SK-N-MC (cell line): ENCODE data around the gene HPS3.
"Not testable (repeated sequence)": the region's sequence is repeated elsewhere in the genome, so short reads cannot be mapped to it uniquely, and the experiment has no call there.

Source experiments
- DNase-seq: peaks from one replicate; pipeline ENCODE4 v3.0.0-alpha.2; 2011; ENCODE audit warnings: low read depth, low spot score
- H3K27ac ChIP-seq: fragments of 200-600 bp; sonication (generic); 2 replicates; pipeline ENCODE4 v1.5.1; 2016; ENCODE audit warnings: mixed run types
- H3K36me3 ChIP-seq: fragments of 200-600 bp; sonication (generic); 2 replicates; pipeline ENCODE4 v1.6.1; 2017; ENCODE audit warnings: antibody characterized with exemption, low read length, mixed read lengths; ENCODE audit not compliant: insufficient read depth
- H3K4me3 ChIP-seq: fragments of 200-600 bp; sonication (generic); 2 replicates; pipeline ENCODE4 v1.5.1; 2016
- H3K9ac ChIP-seq: fragments of 200-600 bp; sonication (generic); 2 replicates; pipeline ENCODE4 v1.8.0; 2017; ENCODE audit warnings: mixed run types, mixed read lengths; ENCODE audit not compliant: insufficient read length
- H3K9me3 ChIP-seq: fragments of 200-600 bp; sonication (generic); 2 replicates; pipeline ENCODE4 v1.6.1; 2017; ENCODE audit warnings: low read depth, mild to moderate bottlenecking, antibody characterized with exemption, low read length, moderate library complexity, mixed read lengths
- EZH2 ChIP-seq: fragments of 200-600 bp; sonication (generic); IDR thresholded peaks from one replicate; pipeline ENCODE4 v1.6.1; 2017; ENCODE audit warnings: antibody characterized with exemption
- FOXP2 ChIP-seq: optimal IDR thresholded peaks from 2 replicates; pipeline ENCODE3; 2011; ENCODE audit warnings: mild to moderate bottlenecking, moderate library complexity; ENCODE audit not compliant: insufficient read depth; ENCODE audit errors: extremely low read length, control extremely low read depth
- POLR2AphosphoS5 ChIP-seq: IDR thresholded peaks from 2 replicates; pipeline ENCODE4 v1.6.1; 2012; ENCODE audit warnings: mild to moderate bottlenecking, low read depth, low read length, borderline replicate concordance

The HPS3 gene

GRCh38 chr3:149209431-149209830 is 80.0 kb downstream of the HPS3 start:
- TF ChIP-seq FOXP2: no peak
- no peak for TF ChIP-seq EZH2
- TF ChIP-seq POLR2AphosphoS5: no peak
- no peaks in the 10 kb centered on the region for H3K36me3 ChIP-seq
- H3K4me3 ChIP-seq: no peak overlapping the region
- H3K9me3 ChIP-seq: no peaks in the 10 kb centered on the region
- no peak overlapping the region for H3K9ac ChIP-seq
- DNase-seq: no peak
- H3K27ac ChIP-seq: no peak overlapping the region

GRCh38 chr3:149212386-149212785 is 82.9 kb downstream of the HPS3 start:
- no peak overlapping the region for H3K4me3 ChIP-seq
- H3K36me3 ChIP-seq: no peaks in the 10 kb centered on the region
- TF ChIP-seq EZH2: no peak
- TF ChIP-seq FOXP2: no peak
- no peak for TF ChIP-seq POLR2AphosphoS5
- no peak overlapping the region for H3K27ac ChIP-seq
- no peaks in the 10 kb centered on the region for H3K9me3 ChIP-seq
- no peak overlapping the region for H3K9ac ChIP-seq
- DNase-seq: no peak

DNA sequence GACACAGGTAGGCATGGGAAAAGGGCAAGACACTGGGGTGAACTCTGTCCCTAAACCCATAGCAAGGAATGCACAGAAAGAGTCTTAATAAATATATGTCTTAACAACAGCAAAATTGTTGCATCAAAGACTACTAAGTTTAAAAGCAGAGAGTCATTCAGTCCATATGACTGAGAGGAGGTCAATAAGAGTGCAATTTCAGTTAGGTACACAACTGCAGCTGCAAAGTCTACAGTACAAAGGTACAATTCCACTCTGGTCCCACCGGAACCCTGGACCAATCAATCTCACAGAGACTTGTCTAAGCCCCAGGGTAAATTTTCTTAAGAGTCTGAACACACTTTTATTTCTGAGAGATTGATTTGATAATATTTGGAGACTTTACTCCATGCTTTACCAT is 85.3 kb downstream of the HPS3 start:
- no peaks in the 10 kb centered on the region for H3K36me3 ChIP-seq
- no peaks in the 10 kb centered on the region for H3K9me3 ChIP-seq
- DNase-seq: no peak
- TF ChIP-seq EZH2 (no peak), POLR2AphosphoS5 (no peak), FOXP2 (no peak)
- no peak overlapping the region for H3K27ac ChIP-seq
- no peak overlapping the region for H3K9ac ChIP-seq
- no peak overlapping the region for H3K4me3 ChIP-seq

GRCh38 chr3:149215515-149215914 is 86.1 kb downstream of the HPS3 start:
- Histone ChIP-seq H3K9ac (no peak overlapping the region), H3K9me3 (no peaks in the 10 kb centered on the region), H3K4me3 (no peak overlapping the region), H3K27ac (no peak overlapping the region), H3K36me3 (no peaks in the 10 kb centered on the region)
- no peak for DNase-seq
- TF ChIP-seq EZH2: no peak
- no peak for TF ChIP-seq FOXP2

- no peak overlapping the region for H3K4me3 ChIP-seq
- no peaks in the 10 kb centered on the region for H3K9me3 ChIP-seq
- no peak overlapping the region for H3K27ac ChIP-seq
- TF ChIP-seq FOXP2 (no peak), POLR2AphosphoS5 (no peak), EZH2 (no peak)
- DNase-seq: no peak
- H3K9ac ChIP-seq: no peak overlapping the region
- H3K36me3 ChIP-seq: no peaks in the 10 kb centered on the region
Observed at GRCh38 chr3:149216193-149216869, 86.9 kb downstream of the HPS3 start.

DNA sequence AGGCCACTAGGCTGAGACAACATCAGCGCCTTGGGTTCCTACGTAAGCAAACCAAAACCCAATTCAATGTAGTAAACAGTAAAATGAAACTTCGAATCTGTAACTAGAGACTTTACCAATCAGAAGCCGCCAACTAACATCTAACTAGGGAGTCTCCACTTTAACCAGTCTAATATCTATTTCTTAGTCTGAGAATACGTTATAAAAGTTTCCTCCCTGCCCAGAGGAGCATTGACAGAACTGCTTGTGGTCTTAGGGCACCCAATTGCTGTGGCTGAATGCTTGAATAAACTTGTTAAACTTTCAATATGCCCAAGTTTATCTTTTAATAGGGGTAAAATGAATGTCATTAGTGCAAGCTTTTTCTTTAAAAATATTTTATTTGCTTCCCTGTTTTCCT is 87.9 kb downstream of the HPS3 start:
- Histone ChIP-seq H3K27ac (no peak overlapping the region), H3K4me3 (no peak overlapping the region), H3K9ac (no peak overlapping the region), H3K9me3 (no peaks in the 10 kb centered on the region), H3K36me3 (no peaks in the 10 kb centered on the region)
- DNase-seq: no peak
- no peak for TF ChIP-seq FOXP2
- no peak for TF ChIP-seq POLR2AphosphoS5
- TF ChIP-seq EZH2: no peak

GRCh38 chr3:149219380-149220121 is 90.1 kb downstream of the HPS3 start:
- H3K36me3 ChIP-seq, H3K9ac ChIP-seq, H3K9me3 ChIP-seq, DNase-seq, H3K4me3 ChIP-seq, H3K27ac ChIP-seq: not testable (repeated sequence)

GRCh38 chr3:149221783-149222517 is 92.5 kb downstream of the HPS3 start, which contains the start of gene CP:
CP (minus strand) TSS chr3:149221829; CDS start chr3:149221792, 37 bp downstream.
- H3K36me3 ChIP-seq: no peaks in the 10 kb centered on the region
- H3K9me3 ChIP-seq: no peaks in the 10 kb centered on the region
- TF ChIP-seq POLR2AphosphoS5 (no peak), EZH2 (no peak), FOXP2 (no peak)
- no peak within 1 kb of the TSS for H3K4me3 ChIP-seq
- no peak within 1 kb of the TSS for H3K9ac ChIP-seq
- DNase-seq: no peak
- peak within 1 kb of the TSS; percentile 10; the same call in 1 of the 2 replicates for H3K27ac ChIP-seq
